HepG2 (cell line): ENCODE measurements around the gene CLDN5. TPM values are rescaled to one million over a fixed set of nuclear protein-coding genes. Genes with fewer than 3 reads are reported as not detected.

Source experiments
- HMG20A ChIP-seq: IDR thresholded peaks from 2 replicates; pipeline ENCODE4 v1.6.1; 2016; ENCODE audit warnings: borderline replicate concordance
- NFE2 ChIP-seq: sonication (generic); formaldehyde crosslinking; IDR thresholded peaks from 2 replicates; pipeline ENCODE4 v1.4.0; 2020; ENCODE audit warnings: missing genetic modification reagents
- PHF8 ChIP-seq: sonication (generic); formaldehyde crosslinking; IDR thresholded peaks from 2 replicates; pipeline ENCODE4 v1.5.0; 2020; ENCODE audit warnings: missing genetic modification reagents
- PITX1 ChIP-seq: sonication (generic); formaldehyde crosslinking; IDR thresholded peaks from 2 replicates; pipeline ENCODE4 v1.5.1; 2020; ENCODE audit warnings: mild to moderate bottlenecking, missing genetic modification reagents
- THAP9 ChIP-seq: sonication (generic); formaldehyde crosslinking; IDR thresholded peaks from 2 replicates; pipeline ENCODE4; 2020; ENCODE audit warnings: missing genetic modification reagents, mild to moderate bottlenecking, borderline replicate concordance
- YEATS2 ChIP-seq: sonication (generic); formaldehyde crosslinking; IDR thresholded peaks from 2 replicates; pipeline ENCODE4 v1.4.0; 2020; ENCODE audit warnings: missing genetic modification reagents, borderline replicate concordance
- ZNF281 ChIP-seq: sonication (generic); formaldehyde crosslinking; IDR thresholded peaks from 2 replicates; pipeline ENCODE4 v1.4.0; 2020; ENCODE audit warnings: missing genetic modification reagents, borderline replicate concordance
- ZNF382 ChIP-seq: sonication (generic); formaldehyde crosslinking; IDR thresholded peaks from 2 replicates; pipeline ENCODE4 v1.5.0; 2020; ENCODE audit warnings: missing genetic modification reagents, mild to moderate bottlenecking, borderline replicate concordance
- ZNF430 ChIP-seq: sonication (generic); formaldehyde crosslinking; IDR thresholded peaks from 2 replicates; pipeline ENCODE4 v1.9.0; 2021; ENCODE audit warnings: mild to moderate bottlenecking, missing genetic modification reagents
- ZNF564 ChIP-seq: sonication (generic); formaldehyde crosslinking; IDR thresholded peaks from 2 replicates; pipeline ENCODE4 v1.8.1; 2023; ENCODE audit warnings: mild to moderate bottlenecking, missing genetic modification reagents
- ZNF580 ChIP-seq: IDR thresholded peaks from 2 replicates; pipeline ENCODE4 v1.6.1; 2016; ENCODE audit warnings: low read depth, borderline replicate concordance
- ZNF687 ChIP-seq: sonication (generic); formaldehyde crosslinking; IDR thresholded peaks from 2 replicates; pipeline ENCODE4 v1.5.1; 2020; ENCODE audit warnings: mild to moderate bottlenecking, missing genetic modification reagents, moderate library complexity
- ZNF781 ChIP-seq: sonication (generic); formaldehyde crosslinking; IDR thresholded peaks from 2 replicates; pipeline ENCODE4 v1.5.1; 2020; ENCODE audit warnings: borderline replicate concordance, mild to moderate bottlenecking, missing genetic modification reagents; ENCODE audit errors: not compliant biosample characterization
- ZNF790 ChIP-seq: sonication (generic); formaldehyde crosslinking; IDR thresholded peaks from 2 replicates; pipeline ENCODE4 v1.8.0; 2022; ENCODE audit warnings: missing genetic modification reagents, mild to moderate bottlenecking, borderline replicate concordance
- ZNF878 ChIP-seq: sonication (generic); formaldehyde crosslinking; IDR thresholded peaks from 2 replicates; pipeline ENCODE4 v1.8.1; 2023; ENCODE audit warnings: mild to moderate bottlenecking, missing genetic modification reagents, moderate library complexity
- ZSCAN9 ChIP-seq: IDR thresholded peaks from 2 replicates; pipeline ENCODE4 v1.6.1; 2016; ENCODE audit warnings: borderline replicate concordance
- polyA plus RNA-seq, 8 experiments: library from polyadenylated mRNA; depleted of rRNA in 3 of 8; stranded (reverse) in 7 of 8; unstranded in 1 of 8; fragments of >200 nt; fragmentation: Illumina TruSeq in 4 of 8; extraction: Trizol in 4 of 8; gene quantifications; 2 replicates each; pipeline versions ENCODE4 v1.2.1 to v1.2.3, GENCODE V29; 2011 to 2016; ENCODE audit warnings: low read depth in 4 of 8, missing spikeins in 1 of 8, mixed read lengths in 1 of 8; ENCODE audit not compliant: insufficient read depth in 1 of 8
- total RNA-seq, 5 experiments: library from RNA; depleted of rRNA; stranded (reverse); fragments of >200 nt; fragmentation: Illumina TruSeq; extraction: Trizol; gene quantifications; 2 replicates each; pipeline ENCODE4 v1.2.3, GENCODE V29; 2016; ENCODE audit warnings: low read depth in 1 of 5

The CLDN5 gene
- total and polyA plus RNA-seq, 2 of the 13 experiments (the other 11 are each of a cell fraction or from before 2014, with no cell fraction given): not detected

GRCh38 chr22:19543970-19544708 is 19.9 kb upstream of the CLDN5 start (continued):
- TF ChIP-seq ZNF687 (peak; percentile 77), ZSCAN9 (CRISPR knock-in tag) (peak; percentile 60; the same call in 1 of the 2 replicates), ZNF281 (CRISPR knock-in tag) (peak; percentile 14; the same call in 1 of the 2 replicates), ZNF382 (CRISPR knock-in tag) (no peak), ZNF790 (CRISPR knock-in tag) (0 out of 2 replicates have a peak, but pooled peaks have one; percentile 28), NFE2 (no peak), YEATS2 (CRISPR knock-in tag) (peak; percentile 33; the same call in 1 of the 2 replicates), ZNF564 (0 out of 2 replicates have a peak, but pooled peaks have one; percentile 28), PITX1 (peak; percentile 30; the same call in 1 of the 2 replicates), ZNF781 (CRISPR knock-in tag) (peak; percentile 64), HMG20A (CRISPR knock-in tag) (no peak; the same call in 1 of the 2 replicates), PHF8 (no peak), THAP9 (CRISPR knock-in tag) (peak; percentile 33; the same call in 1 of the 2 replicates), ZNF430 (CRISPR knock-in tag) (peak; percentile 66; the same call in 1 of the 2 replicates), ZNF878 (CRISPR knock-in tag) (peak; percentile 89; the same call in 1 of the 2 replicates), ZNF580 (peak; percentile 40; the same call in 1 of the 2 replicates)
